ENCODE measurements around the gene UGT2B15.
"Not testable (repeated sequence)": the region's sequence is repeated elsewhere in the genome, so short reads cannot be mapped to it uniquely, and the experiment has no call there.

The UGT2B15 gene

GRCh38 chr4:68667551-68667950, 2.9 kb downstream of the UGT2B15 start:
- not testable (repeated sequence) for H3K4me2 ChIP-seq (ENCODE audit: low read length, poor library complexity, severe bottlenecking); H3K23ac ChIP-seq (ENCODE audit: low read length in 2 of 2); H3K9me3 ChIP-seq (ENCODE audit: control insufficient read depth, low read length); H2AK5ac ChIP-seq (ENCODE audit: low read length, severe bottlenecking); H3K36me3 ChIP-seq (ENCODE audit: control insufficient read depth in 1 of 2, insufficient read depth in 2 of 2, low read depth in 1 of 2, low read length in 2 of 2); H2BK5ac ChIP-seq (ENCODE audit: low read depth, low read length, poor library complexity, severe bottlenecking); H3K9ac ChIP-seq (ENCODE audit: low read length); H2BK12ac ChIP-seq (ENCODE audit: low read length in 2 of 2); H3K79me1 ChIP-seq (replicated peaks; ENCODE audit: low read length, poor library complexity, severe bottlenecking); H3K18ac ChIP-seq (ENCODE audit: low read depth in 1 of 2, low read length in 2 of 2); H3K4me3 ChIP-seq (ENCODE audit: insufficient read depth in 1 of 2, low read depth in 1 of 2, low read length in 2 of 2); H3K27ac ChIP-seq (ENCODE audit: low read length, poor library complexity, severe bottlenecking); H3K14ac ChIP-seq (ENCODE audit: low read length in 2 of 2); H3K4ac ChIP-seq (ENCODE audit: low read depth in 1 of 2, low read length in 2 of 2); H2BK15ac ChIP-seq (ENCODE audit: low read depth, poor library complexity, severe bottlenecking); H2BK120ac ChIP-seq (ENCODE audit: low read depth, low read length); H4K8ac ChIP-seq (ENCODE audit: low read length); H3K27me3 ChIP-seq (ENCODE audit: control insufficient read depth in 1 of 2, insufficient read depth in 1 of 2, low read length in 2 of 2); H3K4me1 ChIP-seq (ENCODE audit: control insufficient read depth, insufficient read depth, low read depth, low read length); H4K91ac ChIP-seq (ENCODE audit: low read length); DNase-seq; H2AFZ ChIP-seq (ENCODE audit: low read depth, low read length)

- H4K8ac ChIP-seq (ENCODE audit: low read length); H3K4ac ChIP-seq (ENCODE audit: low read depth in 1 of 2, low read length in 2 of 2); H3K18ac ChIP-seq (ENCODE audit: low read depth in 1 of 2, low read length in 2 of 2); H3K27me3 ChIP-seq (ENCODE audit: control insufficient read depth in 1 of 2, insufficient read depth in 1 of 2, low read length in 2 of 2); H2BK5ac ChIP-seq (ENCODE audit: low read depth, low read length, poor library complexity, severe bottlenecking); H3K14ac ChIP-seq (ENCODE audit: low read length in 2 of 2); H2BK12ac ChIP-seq (ENCODE audit: low read length in 2 of 2); H3K36me3 ChIP-seq (ENCODE audit: control insufficient read depth in 1 of 2, insufficient read depth in 2 of 2, low read depth in 1 of 2, low read length in 2 of 2); H2AK5ac ChIP-seq (ENCODE audit: low read length, severe bottlenecking); H3K4me2 ChIP-seq (ENCODE audit: low read length, poor library complexity, severe bottlenecking); DNase-seq; H2BK120ac ChIP-seq (ENCODE audit: low read depth, low read length); H3K79me1 ChIP-seq (replicated peaks; ENCODE audit: low read length, poor library complexity, severe bottlenecking); H2AFZ ChIP-seq (ENCODE audit: low read depth, low read length); H3K9ac ChIP-seq (ENCODE audit: low read length); H3K23ac ChIP-seq (ENCODE audit: low read length in 2 of 2); H2BK15ac ChIP-seq (ENCODE audit: low read depth, poor library complexity, severe bottlenecking); H3K4me1 ChIP-seq (ENCODE audit: control insufficient read depth, insufficient read depth, low read depth, low read length); H3K27ac ChIP-seq (ENCODE audit: low read length, poor library complexity, severe bottlenecking); H4K91ac ChIP-seq (ENCODE audit: low read length); H3K4me3 ChIP-seq (ENCODE audit: insufficient read depth in 1 of 2, low read depth in 1 of 2, low read length in 2 of 2); H3K9me3 ChIP-seq (ENCODE audit: control insufficient read depth, low read length): not testable (repeated sequence)
- WGBS, result 81% methylated on average over 3 of the region's 3 CpGs
Observed at GRCh38 chr4:68664721-68665120, 5.7 kb downstream of the UGT2B15 start.

GRCh38 chr4:68662836-68663574, 7.4 kb downstream of the UGT2B15 start:
- no CpG with 5 or more reads among the region's 1 CpG for WGBS

GRCh38 chr4:68658672-68659071, 11.8 kb downstream of the UGT2B15 start:
- Histone ChIP-seq H3K79me1 (replicated peaks; ENCODE audit: low read length, poor library complexity, severe bottlenecking) (no peaks in the 10 kb centered on the region), H2BK15ac (ENCODE audit: low read depth, poor library complexity, severe bottlenecking) (no peak overlapping the region)

More at GRCh38 chr4:68662836-68663574, 7.4 kb downstream of the UGT2B15 start:
- H3K4me2 ChIP-seq (ENCODE audit: low read length, poor library complexity, severe bottlenecking); H3K4ac ChIP-seq (ENCODE audit: low read depth in 1 of 2, low read length in 2 of 2); H3K36me3 ChIP-seq (ENCODE audit: control insufficient read depth in 1 of 2, insufficient read depth in 2 of 2, low read depth in 1 of 2, low read length in 2 of 2); H2BK12ac ChIP-seq (ENCODE audit: low read length in 2 of 2); DNase-seq; H2BK120ac ChIP-seq (ENCODE audit: low read depth, low read length); H3K4me1 ChIP-seq (ENCODE audit: control insufficient read depth, insufficient read depth, low read depth, low read length); H2BK5ac ChIP-seq (ENCODE audit: low read depth, low read length, poor library complexity, severe bottlenecking); H3K14ac ChIP-seq (ENCODE audit: low read length in 2 of 2); H3K79me1 ChIP-seq (replicated peaks; ENCODE audit: low read length, poor library complexity, severe bottlenecking); H2AFZ ChIP-seq (ENCODE audit: low read depth, low read length); H2AK5ac ChIP-seq (ENCODE audit: low read length, severe bottlenecking); H3K27me3 ChIP-seq (ENCODE audit: control insufficient read depth in 1 of 2, insufficient read depth in 1 of 2, low read length in 2 of 2); H4K8ac ChIP-seq (ENCODE audit: low read length); H3K18ac ChIP-seq (ENCODE audit: low read depth in 1 of 2, low read length in 2 of 2); H3K27ac ChIP-seq (ENCODE audit: low read length, poor library complexity, severe bottlenecking); H3K9me3 ChIP-seq (ENCODE audit: control insufficient read depth, low read length); H3K4me3 ChIP-seq (ENCODE audit: insufficient read depth in 1 of 2, low read depth in 1 of 2, low read length in 2 of 2); H3K9ac ChIP-seq (ENCODE audit: low read length); H2BK15ac ChIP-seq (ENCODE audit: low read depth, poor library complexity, severe bottlenecking); H3K23ac ChIP-seq (ENCODE audit: low read length in 2 of 2); H4K91ac ChIP-seq (ENCODE audit: low read length): not testable (repeated sequence)

More at GRCh38 chr4:68658672-68659071, 11.8 kb downstream of the UGT2B15 start:
- Histone ChIP-seq H2AK5ac (ENCODE audit: low read length, severe bottlenecking) (no peak overlapping the region), H3K4ac (ENCODE audit: low read depth in 1 of 2, low read length in 2 of 2) (no peak overlapping the region), H3K4me1 (ENCODE audit: control insufficient read depth, insufficient read depth, low read depth, low read length) (no peaks in the 10 kb centered on the region), H3K36me3 (ENCODE audit: control insufficient read depth in 1 of 2, insufficient read depth in 2 of 2, low read depth in 1 of 2, low read length in 2 of 2) (no peaks in the 10 kb centered on the region), H3K27me3 (ENCODE audit: control insufficient read depth in 1 of 2, insufficient read depth in 1 of 2, low read length in 2 of 2) (no peaks in the 10 kb centered on the region), H3K14ac (ENCODE audit: low read length in 2 of 2) (no peak overlapping the region), H3K18ac (ENCODE audit: low read depth in 1 of 2, low read length in 2 of 2) (no peak overlapping the region), H3K4me2 (ENCODE audit: low read length, poor library complexity, severe bottlenecking) (no peak overlapping the region), H2BK120ac (ENCODE audit: low read depth, low read length) (no peak overlapping the region), H3K27ac (ENCODE audit: low read length, poor library complexity, severe bottlenecking) (no peak overlapping the region), H4K91ac (ENCODE audit: low read length) (no peak overlapping the region), H3K9ac (ENCODE audit: low read length) (no peak overlapping the region), H2AFZ (ENCODE audit: low read depth, low read length) (no peak overlapping the region), H3K23ac (ENCODE audit: low read length in 2 of 2) (no peak overlapping the region), H3K4me3 (ENCODE audit: insufficient read depth in 1 of 2, low read depth in 1 of 2, low read length in 2 of 2) (no peak overlapping the region), H2BK12ac (ENCODE audit: low read length in 2 of 2) (no peak overlapping the region), H3K9me3 (ENCODE audit: control insufficient read depth, low read length) (no peaks in the 10 kb centered on the region), H2BK5ac (ENCODE audit: low read depth, low read length, poor library complexity, severe bottlenecking) (no peak overlapping the region), H4K8ac (ENCODE audit: low read length) (no peak overlapping the region)
- DNase-seq, result no peak
